SU-DHL-6 (cell line): ENCODE measurements around the gene CGN.

Experiments used
- H2AFZ ChIP-seq: fragments of 200-600 bp; sonication (generic); 2 replicates; pipeline ENCODE4 v1.6.1; 2014; ENCODE audit warnings: low read depth, mild to moderate bottlenecking, moderate library complexity, mixed read lengths, antibody characterized with exemption, low read length; ENCODE audit not compliant: severe bottlenecking
- H3F3A ChIP-seq: fragments of 200-600 bp; shearing (Covaris generic); 2 replicates; pipeline ENCODE4 v1.6.0; 2016; ENCODE audit warnings: antibody characterized with exemption, mild to moderate bottlenecking; ENCODE audit not compliant: insufficient read depth
- H3K27ac ChIP-seq: fragments of 200-600 bp; sonication (generic); 2 replicates; pipeline ENCODE4 v1.5.1; 2016; ENCODE audit warnings: low read depth, mild to moderate bottlenecking, low read length, moderate library complexity, mixed read lengths
- H3K27me3 ChIP-seq: fragments of 200-600 bp; sonication (generic), shearing (Covaris generic); 2 replicates; pipeline ENCODE4 v1.6.0; 2014; ENCODE audit warnings: mild to moderate bottlenecking, low read length
- H3K36me3 ChIP-seq: fragments of 200-600 bp; sonication (generic); 2 replicates; pipeline ENCODE4 v1.6.1; 2014; ENCODE audit warnings: mild to moderate bottlenecking, low read length, mixed read lengths
- H3K4me2 ChIP-seq: fragments of 300-600, 200-600 bp; shearing (Covaris generic), sonication (generic); 2 replicates; pipeline ENCODE4 v1.6.0; 2014; ENCODE audit warnings: low read length, low read depth, mild to moderate bottlenecking; ENCODE audit not compliant: poor library complexity, severe bottlenecking
- H3K4me3 ChIP-seq: fragments of 200-600 bp; sonication (generic); 2 replicates; pipeline ENCODE4 v1.5.1; 2014; ENCODE audit warnings: antibody characterized with exemption, low read length, mild to moderate bottlenecking, mixed read lengths; ENCODE audit not compliant: insufficient read depth, poor library complexity, severe bottlenecking
- H3K79me2 ChIP-seq: fragments of 200-600 bp; sonication (generic); 2 replicates; pipeline ENCODE4 v1.6.1; 2014; ENCODE audit warnings: mild to moderate bottlenecking, low read length, moderate library complexity; ENCODE audit not compliant: insufficient read depth
- H3K9ac ChIP-seq: fragments of 200-600 bp; sonication (generic); 2 replicates; pipeline ENCODE4 v1.7.0; 2014; ENCODE audit warnings: mild to moderate bottlenecking, low read length
- H3K9me2 ChIP-seq: fragments of 200-600 bp; sonication (generic); replicated peaks from 2 replicates; pipeline ENCODE4 v1.6.1; 2014; ENCODE audit warnings: low read length; ENCODE audit not compliant: insufficient read depth
- H3K9me3 ChIP-seq: fragments of 200-600 bp; sonication (generic); 2 replicates; pipeline ENCODE4 v1.6.1; 2014; ENCODE audit warnings: low read length, mixed read lengths; ENCODE audit not compliant: insufficient read depth
- H4K20me1 ChIP-seq: fragments of 200-600 bp; sonication (generic); 2 replicates; pipeline ENCODE4 v1.6.1; 2014; ENCODE audit warnings: low read depth, mild to moderate bottlenecking, antibody characterized with exemption, low read length, moderate library complexity, mixed read lengths
- EZH2phosphoT487 ChIP-seq: fragments of 200-600 bp; sonication (generic), shearing (Covaris generic); conservative IDR thresholded peaks from 2 replicates; pipeline ENCODE4 v1.6.1; 2018; ENCODE audit warnings: mild to moderate bottlenecking, antibody characterized with exemption, low read length, moderate library complexity, mixed read lengths
- TF ChIP-seq, protein P1 (sequence below): fragments of 200-600 bp; sonication (generic); IDR thresholded peaks from one replicate; pipeline ENCODE4 v1.5.1; 2017; ENCODE audit warnings: antibody characterized with exemption, mild to moderate bottlenecking, low read length, moderate library complexity; ENCODE audit not compliant: insufficient read depth, poor library complexity, severe bottlenecking

The CGN gene

DNA sequence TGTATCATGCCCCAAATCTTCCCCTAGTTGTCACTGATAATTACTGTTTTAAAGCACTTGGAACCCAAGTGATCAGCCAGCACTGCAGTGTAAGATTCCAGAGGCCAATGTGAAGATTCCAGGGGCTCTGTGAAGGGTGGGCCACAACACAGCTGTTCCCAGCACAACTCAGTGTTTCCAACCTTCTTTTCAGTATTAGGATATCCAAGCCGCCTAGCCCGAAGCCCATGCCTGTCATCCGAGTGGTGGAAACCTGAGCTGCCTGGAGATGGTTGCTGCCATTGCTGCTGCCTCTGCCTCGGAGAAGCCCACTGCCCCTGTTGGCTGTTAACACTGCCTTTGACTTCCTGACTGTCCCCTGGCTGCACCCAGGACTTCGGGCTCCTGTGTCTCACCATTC, 70.3 kb downstream of the CGN start:
- Histone ChIP-seq H3K79me2 (no peaks in the 10 kb centered on the region), H3K36me3 (no peaks in the 10 kb centered on the region), H3K4me2 (no peak overlapping the region), H3K27ac (no peak overlapping the region), H3K27me3 (no peaks in the 10 kb centered on the region), H3F3A (no peaks in the 10 kb centered on the region), H4K20me1 (no peaks in the 10 kb centered on the region), H3K9ac (no peak overlapping the region), H3K4me3 (no peak overlapping the region), H3K9me3 (no peaks in the 10 kb centered on the region), H3K9me2 (no peaks in the 10 kb centered on the region), H2AFZ (no peak overlapping the region)
- TF ChIP-seq, protein P1, sequence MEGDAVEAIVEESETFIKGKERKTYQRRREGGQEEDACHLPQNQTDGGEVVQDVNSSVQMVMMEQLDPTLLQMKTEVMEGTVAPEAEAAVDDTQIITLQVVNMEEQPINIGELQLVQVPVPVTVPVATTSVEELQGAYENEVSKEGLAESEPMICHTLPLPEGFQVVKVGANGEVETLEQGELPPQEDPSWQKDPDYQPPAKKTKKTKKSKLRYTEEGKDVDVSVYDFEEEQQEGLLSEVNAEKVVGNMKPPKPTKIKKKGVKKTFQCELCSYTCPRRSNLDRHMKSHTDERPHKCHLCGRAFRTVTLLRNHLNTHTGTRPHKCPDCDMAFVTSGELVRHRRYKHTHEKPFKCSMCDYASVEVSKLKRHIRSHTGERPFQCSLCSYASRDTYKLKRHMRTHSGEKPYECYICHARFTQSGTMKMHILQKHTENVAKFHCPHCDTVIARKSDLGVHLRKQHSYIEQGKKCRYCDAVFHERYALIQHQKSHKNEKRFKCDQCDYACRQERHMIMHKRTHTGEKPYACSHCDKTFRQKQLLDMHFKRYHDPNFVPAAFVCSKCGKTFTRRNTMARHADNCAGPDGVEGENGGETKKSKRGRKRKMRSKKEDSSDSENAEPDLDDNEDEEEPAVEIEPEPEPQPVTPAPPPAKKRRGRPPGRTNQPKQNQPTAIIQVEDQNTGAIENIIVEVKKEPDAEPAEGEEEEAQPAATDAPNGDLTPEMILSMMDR: no peak
- TF ChIP-seq EZH2phosphoT487: no peak

GRCh38 chr1:151581921-151582320, 70.7 kb downstream of the CGN start:
- Histone ChIP-seq H3K4me2 (no peak overlapping the region), H3K27ac (no peak overlapping the region), H3K4me3 (no peak overlapping the region), H3K9me3 (no peaks in the 10 kb centered on the region), H3K79me2 (no peaks in the 10 kb centered on the region), H3K36me3 (no peaks in the 10 kb centered on the region), H3F3A (no peaks in the 10 kb centered on the region), H3K9ac (no peak overlapping the region), H3K27me3 (no peaks in the 10 kb centered on the region), H3K9me2 (no peaks in the 10 kb centered on the region), H2AFZ (no peak overlapping the region), H4K20me1 (no peaks in the 10 kb centered on the region)
- TF ChIP-seq EZH2phosphoT487: no peak
- TF ChIP-seq, protein P1: no peak

DNA sequence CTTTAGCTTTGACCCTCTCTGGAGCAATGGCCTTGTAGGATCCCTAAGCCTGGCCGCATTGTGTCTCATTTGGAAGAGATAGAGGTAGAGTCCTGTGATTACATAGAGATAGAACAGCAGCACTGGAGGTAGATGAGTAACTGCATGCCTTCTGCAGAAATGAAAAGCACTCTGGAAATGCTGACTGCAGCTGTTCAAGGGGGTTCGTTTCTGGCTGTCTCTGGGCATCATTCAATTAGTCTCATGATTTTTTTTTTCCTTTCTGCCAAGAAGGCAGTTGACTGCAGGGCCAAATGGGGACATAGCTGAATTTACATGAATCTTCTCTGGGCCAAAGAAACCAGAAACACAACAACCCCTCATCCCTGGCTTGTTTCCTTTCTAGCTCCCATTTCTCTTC, 72.6 kb downstream of the CGN start:
- no peaks in the 10 kb centered on the region for H3F3A ChIP-seq
- no peaks in the 10 kb centered on the region for H3K9me3 ChIP-seq
- TF ChIP-seq, protein P1: no peak
- no peak for TF ChIP-seq EZH2phosphoT487
- no peaks in the 10 kb centered on the region for H4K20me1 ChIP-seq
- H3K79me2 ChIP-seq: no peaks in the 10 kb centered on the region
- no peak overlapping the region for H3K9ac ChIP-seq
- no peak overlapping the region for H2AFZ ChIP-seq
- H3K36me3 ChIP-seq: no peaks in the 10 kb centered on the region
- H3K27ac ChIP-seq: no peak overlapping the region
- H3K4me2 ChIP-seq: no peak overlapping the region
- no peak overlapping the region for H3K4me3 ChIP-seq
- H3K9me2 ChIP-seq: no peaks in the 10 kb centered on the region
- H3K27me3 ChIP-seq: no peaks in the 10 kb centered on the region
